Left ventricle myocardium inferior (tissue), 1 donor: ENCODE results near the gene AMZ1. TPM values are rescaled to one million over a fixed set of nuclear protein-coding genes. Genes with fewer than 3 reads are reported as not detected.

ENCODE experiments used
- DNase-seq: peaks from one replicate; pipeline ENCODE4 v3.0.0-alpha.2; 2020
- H3K27ac ChIP-seq: fragments of 200-600 bp; replicated peaks from 2 replicates; pipeline ENCODE4 v1.8.0; 2021
- H3K27me3 ChIP-seq: fragments of 200-600 bp; 2 replicates; pipeline ENCODE4 v1.8.0; 2021; ENCODE audit warnings: low read depth
- H3K36me3 ChIP-seq: fragments of 200-600 bp; 2 replicates; pipeline ENCODE4 v1.8.0; 2021
- H3K4me1 ChIP-seq: fragments of 200-600 bp; 2 replicates; pipeline ENCODE4 v1.8.0; 2021
- H3K4me3 ChIP-seq: fragments of 200-600 bp; 2 replicates; pipeline ENCODE4 v1.8.0; 2021; ENCODE audit warnings: mild to moderate bottlenecking, moderate library complexity
- H3K9me3 ChIP-seq: fragments of 200-600 bp; replicated peaks from 2 replicates; pipeline ENCODE4 v1.8.0; 2021
- CTCF ChIP-seq: fragments of 200-600 bp; IDR thresholded peaks from 2 replicates; pipeline ENCODE4 v1.8.0; 2021; ENCODE audit warnings: antibody characterized with exemption, mild to moderate bottlenecking, borderline replicate concordance
- intact Hi-C: fragments of 100-400 bp; cut with micrococcal nuclease; formaldehyde crosslinking; loops from one replicate; pipeline ENCODE4 v1.11.0; 2022
- long read RNA-seq: library from polyadenylated mRNA; unstranded; transcript quantifications from one replicate; pipeline ENCODE4 v2.0.0, GENCODE V29; 2021
- total RNA-seq: library from RNA; stranded (reverse); fragmentation: NEBNext Ultra II Directional; extraction: Animal tissue kit (Norgen Biotek cat#: 25700); gene quantifications from one replicate; pipeline ENCODE4 v1.2.1, GENCODE V29; 2021
- donor health status: DM: no; HTN: yes; CAD: no; lungs with severe emphysema.

The AMZ1 gene
- total RNA-seq: 0.11 TPM
- long read RNA-seq, partial matches to known transcripts: 0 of 2 reads
- long read RNA-seq, other reads (novel, unspliced or antisense): 2 of 2 reads

GRCh38 chr7:2687881-2688318, at the start of gene AMZ1:
TSS of gene AMZ1 (plus strand) at chr7:2688202. CDS start at chr7:2700452, 12,250 bp downstream.
- Histone ChIP-seq H3K36me3 (no peaks in the 10 kb centered on the region), H3K27ac (no peak within 1 kb of the TSS), H3K27me3 (peaks cover 61% of the 10 kb centered on the region), H3K4me1 (peaks cover 31% of the 10 kb centered on the region), H3K9me3 (peaks cover 3% of the 10 kb centered on the region), H3K4me3 (peak within 1 kb of the TSS; percentile 56)
- intact Hi-C loops: no loop called here
- DNase-seq: no peak
- TF ChIP-seq CTCF: no peak

GRCh38 chr7:2638224-2638991, 49.6 kb upstream of the AMZ1 start:
- no peaks in the 10 kb centered on the region for H3K9me3 ChIP-seq
- no peak for TF ChIP-seq CTCF
- H3K36me3 ChIP-seq: no peaks in the 10 kb centered on the region
- H3K4me1 ChIP-seq: peaks cover 94% of the 10 kb centered on the region
- intact Hi-C loops: no loop called here
- peak; percentile 73 for DNase-seq
- H3K4me3 ChIP-seq: peak overlapping the region; percentile 27
- no peaks in the 10 kb centered on the region for H3K27me3 ChIP-seq
- H3K27ac ChIP-seq: peak overlapping the region; percentile 76

GRCh38 chr7:2639181-2639681, 48.8 kb upstream of the AMZ1 start:
- TF ChIP-seq CTCF: no peak
- H3K27me3 ChIP-seq: no peaks in the 10 kb centered on the region
- H3K36me3 ChIP-seq: no peaks in the 10 kb centered on the region
- no peak for DNase-seq
- no peak overlapping the region for H3K4me3 ChIP-seq
- peak overlapping the region; percentile 76 for H3K27ac ChIP-seq
- intact Hi-C loops: no loop called here
- H3K4me1 ChIP-seq: peaks cover 94% of the 10 kb centered on the region
- H3K9me3 ChIP-seq: no peaks in the 10 kb centered on the region

GRCh38 chr7:2639695-2640481, 48.1 kb upstream of the AMZ1 start:
- intact Hi-C loops: no loop called here
- no peaks in the 10 kb centered on the region for H3K27me3 ChIP-seq
- H3K4me3 ChIP-seq: no peak overlapping the region
- no peaks in the 10 kb centered on the region for H3K36me3 ChIP-seq
- no peak for DNase-seq
- peak overlapping the region; percentile 76 for H3K27ac ChIP-seq
- H3K9me3 ChIP-seq: no peaks in the 10 kb centered on the region
- TF ChIP-seq CTCF: no peak
- peaks cover 94% of the 10 kb centered on the region for H3K4me1 ChIP-seq

GRCh38 chr7:2640482-2640830, 47.5 kb upstream of the AMZ1 start:
- Histone ChIP-seq H3K27me3 (no peaks in the 10 kb centered on the region), H3K4me1 (peaks cover 94% of the 10 kb centered on the region), H3K27ac (peak overlapping the region; percentile 81), H3K9me3 (no peaks in the 10 kb centered on the region), H3K36me3 (no peaks in the 10 kb centered on the region), H3K4me3 (no peak overlapping the region)
- intact Hi-C loops: no loop called here
- no peak for TF ChIP-seq CTCF
- DNase-seq: no peak
